HG02938 (cell line): Measurements from ENCODE around the gene TBCK.
"Not testable (repeated sequence)": the region's sequence is repeated elsewhere in the genome, so short reads cannot be mapped to it uniquely, and the experiment has no call there.

Source experiments
- ATAC-seq: cut with Tn5 transposase; IDR thresholded peaks from one replicate; pipeline ENCODE4 v1.9.1; 2021; ENCODE audit warnings: mild to moderate bottlenecking, moderate library complexity; ENCODE audit not compliant: unreplicated experiment

Gene TBCK

GRCh38 chr4:106132045-106132444, 184.0 kb downstream of the TBCK start:
- ATAC-seq = no peak

DNA sequence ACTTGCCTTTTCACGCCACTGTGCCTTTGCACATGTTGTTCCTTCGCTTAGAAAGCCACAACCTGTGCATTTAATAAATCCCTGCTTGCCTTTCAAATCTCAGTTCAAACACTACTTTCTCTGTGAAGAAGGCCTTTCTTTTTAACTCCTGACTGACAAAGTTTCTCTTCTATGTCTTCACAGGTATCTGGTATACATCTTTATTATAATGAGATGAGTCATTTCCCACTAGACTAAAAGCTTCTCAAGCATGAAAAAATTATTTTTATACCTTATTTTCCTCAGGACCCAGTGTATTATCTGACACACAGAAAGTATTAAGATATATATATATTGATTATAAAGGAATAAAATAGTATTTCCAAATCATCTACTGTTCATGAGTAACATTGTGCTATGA, 189.9 kb downstream of the TBCK start:
- peak; percentile 67 for ATAC-seq

DNA sequence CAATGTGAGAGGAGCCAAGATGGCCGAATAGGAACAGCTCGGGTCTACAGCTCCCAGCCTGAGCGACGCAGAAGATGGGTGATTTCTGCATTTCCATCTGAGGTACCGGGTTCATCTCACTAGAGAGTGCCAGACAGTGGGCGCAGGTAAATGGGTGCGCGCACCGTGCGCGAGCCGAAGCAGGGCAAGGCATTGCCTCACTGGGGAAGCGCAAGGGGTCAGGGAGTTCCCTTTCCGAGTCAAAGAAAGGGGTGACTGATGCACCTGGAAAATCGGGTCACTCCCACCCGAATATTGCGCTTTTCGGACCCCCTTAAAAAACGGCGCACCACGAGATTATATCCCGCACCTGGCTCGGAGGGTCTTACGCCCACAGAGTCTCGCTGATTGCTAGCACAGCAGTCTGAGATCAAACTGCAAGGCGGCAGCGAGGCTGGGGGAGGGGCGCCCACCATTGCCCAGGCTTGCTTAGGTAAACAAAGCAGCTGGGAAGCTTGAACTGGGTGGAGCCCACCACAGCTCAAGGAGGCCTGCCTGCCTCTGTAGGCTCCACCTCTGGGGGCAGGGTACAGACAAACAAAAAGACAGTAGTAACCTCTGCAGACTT, 196.0 kb downstream of the TBCK start:
- not testable (repeated sequence) for ATAC-seq

- ATAC-seq = no peak
Measured at GRCh38 chr4:106116025-106116424, 200.0 kb downstream of the TBCK start.

- ATAC-seq = no peak
Measured at GRCh38 chr4:106114270-106114669, 201.7 kb downstream of the TBCK start.

- ATAC-seq = not testable (repeated sequence)
Measured at GRCh38 chr4:106111778-106112469, 204.1 kb downstream of the TBCK start.

GRCh38 chr4:106109929-106110328, 206.1 kb downstream of the TBCK start:
- ATAC-seq = no peak

DNA sequence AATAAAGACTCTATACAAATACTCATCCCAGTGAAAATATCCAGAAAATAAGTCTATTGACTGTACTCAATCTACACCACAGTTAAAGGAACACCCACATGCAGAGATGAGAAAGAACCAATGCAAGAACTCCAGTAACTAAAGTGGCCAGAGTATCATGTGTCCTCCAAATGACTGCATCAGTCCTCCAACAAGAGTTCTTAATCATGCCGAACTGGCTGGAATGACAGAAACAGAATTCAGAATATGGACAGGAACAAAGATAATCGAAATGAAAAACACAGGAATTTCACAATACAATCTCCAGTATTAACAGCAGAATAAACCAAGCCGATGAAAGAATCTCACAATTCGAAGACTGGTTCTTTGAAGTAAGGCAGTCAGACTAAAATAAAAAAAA, 210.3 kb downstream of the TBCK start:
- ATAC-seq = no peak

- no peak for ATAC-seq
Measured at GRCh38 chr4:106104276-106104675, 211.7 kb downstream of the TBCK start.

DNA sequence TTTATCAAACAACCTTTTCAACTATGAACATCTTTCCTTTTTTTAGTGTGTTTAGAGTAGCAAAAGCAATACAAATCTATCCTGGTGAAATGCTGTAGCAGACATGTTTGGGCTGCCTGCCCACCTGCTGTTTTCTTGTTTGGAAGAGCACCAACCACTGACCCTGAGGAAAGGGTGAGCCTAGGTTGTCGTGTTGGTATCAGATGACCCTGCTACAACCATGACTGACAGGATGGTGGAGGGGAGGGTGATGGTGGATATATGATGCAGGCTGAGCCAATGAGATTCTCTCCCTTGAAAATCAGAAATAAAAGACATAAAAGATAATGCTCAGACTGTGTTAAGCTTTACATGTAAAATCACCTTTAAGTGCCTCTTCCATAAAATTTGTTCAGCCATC, 219.6 kb downstream of the TBCK start:
- no peak for ATAC-seq

- no peak for ATAC-seq
Measured at GRCh38 chr4:106095408-106095807, 220.6 kb downstream of the TBCK start.

GRCh38 chr4:106092361-106093040, 223.5 kb downstream of the TBCK start:
- ATAC-seq = no peak

- ATAC-seq = no peak
Measured at GRCh38 chr4:106090826-106091225, 225.2 kb downstream of the TBCK start.

- ATAC-seq = no peak
Measured at GRCh38 chr4:106083065-106083464, 232.9 kb downstream of the TBCK start.

GRCh38 chr4:106080376-106080775, 235.6 kb downstream of the TBCK start:
- ATAC-seq = no peak

DNA sequence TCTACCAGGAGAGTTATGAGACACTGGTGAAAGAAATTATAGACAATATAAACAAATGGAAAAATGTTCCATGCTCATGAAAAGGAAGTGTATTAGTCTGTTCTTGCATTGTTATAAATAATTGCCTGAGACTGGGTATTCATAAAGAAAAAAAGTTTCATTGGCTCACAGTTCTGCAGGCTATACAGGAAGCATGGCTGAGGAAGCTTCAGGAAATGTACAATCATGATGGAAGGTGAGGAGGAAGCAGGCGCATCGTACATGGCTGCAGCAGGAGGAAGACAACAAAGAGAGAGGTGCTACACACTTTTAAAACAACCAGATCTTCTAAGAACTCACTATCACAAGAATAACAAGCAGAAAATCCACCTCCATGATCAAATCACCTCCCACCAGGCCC, 236.4 kb downstream of the TBCK start:
- ATAC-seq = no peak

DNA sequence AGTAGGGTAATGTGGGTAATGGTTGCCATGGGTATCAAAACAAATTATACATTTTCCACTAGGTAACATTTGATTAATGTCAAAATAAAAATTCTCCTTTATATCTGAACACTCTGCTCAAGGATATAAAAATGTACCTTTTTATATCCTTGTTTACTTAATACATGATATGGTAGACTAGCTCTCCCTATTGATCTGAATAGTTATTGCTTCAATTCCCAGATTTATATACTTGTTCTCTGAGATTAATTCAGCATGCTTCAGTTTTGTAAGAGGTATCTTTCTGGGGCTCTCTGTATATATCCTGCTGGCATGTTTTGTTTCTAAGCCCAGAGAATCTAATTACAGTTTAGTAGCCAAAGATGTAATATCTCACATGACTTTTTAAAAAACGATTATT, 251.0 kb downstream of the TBCK start:
- no peak for ATAC-seq

GRCh38 chr4:106063009-106063408, 253.0 kb downstream of the TBCK start:
- ATAC-seq = no peak

GRCh38 chr4:106062452-106062875, 253.5 kb downstream of the TBCK start:
- ATAC-seq = no peak

GRCh38 chr4:106058921-106059320, 257.1 kb downstream of the TBCK start:
- ATAC-seq = no peak

DNA sequence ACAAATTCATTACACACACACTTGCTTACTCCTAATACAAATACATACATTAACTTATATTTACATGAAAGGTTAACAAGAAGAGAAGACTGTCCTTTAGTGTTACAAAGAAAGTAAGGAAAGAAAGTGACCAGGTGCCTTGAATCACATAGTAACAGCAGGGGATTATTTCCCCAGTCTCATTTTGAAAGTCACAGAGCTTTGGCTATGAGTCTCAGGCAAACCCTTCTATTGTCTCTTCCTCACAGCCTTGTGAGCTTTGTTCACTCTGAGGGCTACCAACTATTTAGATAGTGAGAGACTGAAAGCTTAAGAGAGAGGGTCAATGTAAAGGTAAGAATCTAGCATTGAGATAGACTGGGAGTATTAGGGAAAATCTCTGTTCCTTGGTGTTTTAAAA, 259.1 kb downstream of the TBCK start:
- no peak for ATAC-seq

- no peak for ATAC-seq
Measured at GRCh38 chr4:106051514-106051913, 264.5 kb downstream of the TBCK start.
